Mesendoderm (in vitro differentiated cells): ENCODE measurements around the gene MGMT.

Experiments
- DNase-seq: peaks from one replicate; pipeline ENCODE4 v3.0.0; 2013
- H2AK5ac ChIP-seq: 2 replicates; pipeline ENCODE4 v1.6.1; 2013; ENCODE audit warnings: low read length, inconsistent platforms
- H2BK120ac ChIP-seq: 2 replicates; pipeline ENCODE4 v1.6.1; 2013; ENCODE audit warnings: low read depth, mild to moderate bottlenecking, low read length, moderate library complexity, mixed read lengths
- H2BK15ac ChIP-seq: replicated peaks from 2 replicates; pipeline ENCODE4 v1.6.1; 2013; ENCODE audit warnings: low read depth, mild to moderate bottlenecking, moderate library complexity
- H2BK5ac ChIP-seq: 2 replicates; pipeline ENCODE4 v1.6.1; 2013; ENCODE audit warnings: low read length, inconsistent platforms
- H3K18ac ChIP-seq: 2 replicates; pipeline ENCODE4 v1.6.1; 2013; ENCODE audit warnings: mild to moderate bottlenecking, low read length, mixed read lengths
- H3K23ac ChIP-seq: one replicate; pipeline ENCODE4 v1.6.1; 2013; ENCODE audit warnings: low read length
- H3K27ac ChIP-seq: 2 replicates; pipeline ENCODE4 v1.5.1; 2013; ENCODE audit warnings: low read depth, mild to moderate bottlenecking, inconsistent platforms, low read length, moderate library complexity
- H3K27me3 ChIP-seq: 2 replicates; pipeline ENCODE4 v1.6.1; 2013; ENCODE audit warnings: low read length, control low read depth, mild to moderate bottlenecking, inconsistent platforms; ENCODE audit not compliant: insufficient read depth, poor library complexity
- H3K36me3 ChIP-seq: 2 replicates; pipeline ENCODE4 v1.6.1; 2013; ENCODE audit warnings: low read length, inconsistent platforms; ENCODE audit not compliant: control insufficient read depth, insufficient read depth
- H3K4ac ChIP-seq: one replicate; pipeline ENCODE4 v1.6.1; 2013; ENCODE audit warnings: low read depth, mild to moderate bottlenecking, low read length, moderate library complexity
- H3K4me1 ChIP-seq: 2 replicates; pipeline ENCODE4 v1.6.1; 2013; ENCODE audit warnings: low read depth, low read length, inconsistent platforms; ENCODE audit not compliant: control insufficient read depth
- H3K4me2 ChIP-seq: 2 replicates; pipeline ENCODE4 v1.6.1; 2013; ENCODE audit warnings: low read length
- H3K4me3 ChIP-seq: 2 replicates; pipeline ENCODE4 v1.5.1; 2013; ENCODE audit warnings: mild to moderate bottlenecking, low read length
- H3K56ac ChIP-seq: one replicate; pipeline ENCODE4 v1.6.1; 2013; ENCODE audit warnings: low read length
- H3K79me1 ChIP-seq: 2 replicates; pipeline ENCODE4 v1.6.1; 2013; ENCODE audit warnings: low read length, inconsistent platforms
- H3K79me2 ChIP-seq: 2 replicates; pipeline ENCODE4 v1.6.1; 2013; ENCODE audit warnings: mild to moderate bottlenecking, low read length; ENCODE audit not compliant: control insufficient read depth, insufficient read depth
- H3K9ac ChIP-seq: 2 replicates; pipeline ENCODE4 v1.6.1; 2013; ENCODE audit warnings: low read length, inconsistent platforms
- H4K5ac ChIP-seq: one replicate; pipeline ENCODE4 v1.6.1; 2013; ENCODE audit warnings: low read length
- H4K8ac ChIP-seq: one replicate; pipeline ENCODE4 v1.6.1; 2013; ENCODE audit warnings: low read depth, mild to moderate bottlenecking, control low read depth, low read length, moderate library complexity
- WGBS: extraction: QIAGEN DNeasy Blood & Tissue Kit; methylation state at CpG from one replicate; pipeline ENCODE4 v1.1.7; 2013; ENCODE audit warnings: low lambda C conversion rate, missing lambda C conversion rate; ENCODE audit not compliant: insufficient coverage; ENCODE audit errors: extremely low coverage; 5-methylcytosine and 5-hydroxymethylcytosine counted together

The MGMT gene

DNA sequence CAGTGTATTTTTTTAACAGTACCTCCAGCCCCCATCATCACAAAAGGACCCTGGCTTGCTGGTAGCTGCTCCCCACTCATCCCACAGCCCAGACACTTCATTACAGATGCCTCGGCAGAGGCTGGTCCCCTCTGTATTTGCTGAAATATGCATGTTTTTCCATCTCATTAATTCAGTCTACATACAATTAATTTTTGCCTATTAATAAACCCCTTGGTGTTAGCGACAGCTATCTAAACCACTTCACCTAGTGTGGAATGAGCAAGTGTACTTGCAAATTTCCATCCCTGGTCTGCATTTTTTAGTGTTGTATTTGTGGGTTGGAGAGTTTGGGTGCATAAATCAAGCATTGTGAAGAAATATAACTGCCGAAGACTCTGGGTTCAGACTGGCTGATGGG is 216.9 kb downstream of the MGMT start:
- no peak overlapping the region for H2BK15ac ChIP-seq
- no peak overlapping the region for H4K5ac ChIP-seq
- no peaks in the 10 kb centered on the region for H3K79me2 ChIP-seq
- no peaks in the 10 kb centered on the region for H3K36me3 ChIP-seq
- no peak overlapping the region for H3K4ac ChIP-seq
- H3K23ac ChIP-seq, result no peak overlapping the region
- no peak overlapping the region for H2BK120ac ChIP-seq
- H2BK5ac ChIP-seq, result no peak overlapping the region
- no CpG with 5 or more reads among the region's 3 CpGs for WGBS
- H3K56ac ChIP-seq, result no peak overlapping the region
- no peak overlapping the region for H3K27ac ChIP-seq
- DNase-seq, result no peak
- H4K8ac ChIP-seq, result no peak overlapping the region
- no peaks in the 10 kb centered on the region for H3K79me1 ChIP-seq
- no peak overlapping the region for H2AK5ac ChIP-seq
- H3K18ac ChIP-seq, result no peak overlapping the region
- H3K4me1 ChIP-seq, result no peaks in the 10 kb centered on the region
- H3K27me3 ChIP-seq, result no peaks in the 10 kb centered on the region
- no peak overlapping the region for H3K4me3 ChIP-seq
- H3K4me2 ChIP-seq, result no peak overlapping the region
- no peak overlapping the region for H3K9ac ChIP-seq

DNA sequence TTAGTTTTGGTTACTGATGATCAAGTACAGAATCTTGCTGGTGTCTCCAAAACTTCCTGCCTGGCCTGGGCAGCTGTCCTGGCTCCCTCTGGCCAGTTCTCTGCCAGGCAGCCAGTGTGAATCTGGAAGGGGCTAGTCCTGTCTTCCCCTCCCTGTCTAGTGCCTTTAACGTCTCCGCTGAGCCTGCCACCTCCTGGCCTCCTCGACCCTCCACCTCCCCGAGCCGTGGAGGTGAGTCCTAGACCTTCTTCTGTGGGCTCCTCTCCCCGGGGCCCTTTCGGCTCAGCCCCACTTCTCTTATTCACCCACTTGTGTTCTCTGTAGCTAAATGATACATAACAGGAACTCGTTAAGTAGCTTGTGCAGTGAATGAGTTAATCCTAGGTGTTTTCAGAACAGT is 218.2 kb downstream of the MGMT start:
- H2AK5ac ChIP-seq, result no peak overlapping the region
- H2BK15ac ChIP-seq, result no peak overlapping the region
- no peak overlapping the region for H3K4me3 ChIP-seq
- no peak overlapping the region for H3K4me2 ChIP-seq
- H4K8ac ChIP-seq, result no peak overlapping the region
- H3K4ac ChIP-seq, result no peak overlapping the region
- no peak overlapping the region for H4K5ac ChIP-seq
- no peak overlapping the region for H3K23ac ChIP-seq
- H3K79me2 ChIP-seq, result no peaks in the 10 kb centered on the region
- H3K18ac ChIP-seq, result no peak overlapping the region
- no peak overlapping the region for H3K9ac ChIP-seq
- no peak overlapping the region for H2BK5ac ChIP-seq
- H2BK120ac ChIP-seq, result no peak overlapping the region
- DNase-seq, result no peak
- H3K79me1 ChIP-seq, result no peaks in the 10 kb centered on the region
- WGBS, result no CpG with 5 or more reads among the region's 8 CpGs
- H3K27ac ChIP-seq, result no peak overlapping the region
- H3K36me3 ChIP-seq, result no peaks in the 10 kb centered on the region
- no peaks in the 10 kb centered on the region for H3K4me1 ChIP-seq
- H3K56ac ChIP-seq, result no peak overlapping the region
- H3K27me3 ChIP-seq, result no peaks in the 10 kb centered on the region

- WGBS, result no CpG with 5 or more reads among the region's 4 CpGs
- Histone ChIP-seq H2BK15ac (no peak overlapping the region), H3K56ac (no peak overlapping the region), H3K4ac (no peak overlapping the region), H3K23ac (no peak overlapping the region), H4K5ac (no peak overlapping the region), H3K4me2 (no peak overlapping the region), H2BK5ac (no peak overlapping the region), H3K79me1 (no peaks in the 10 kb centered on the region), H3K4me3 (no peak overlapping the region), H3K27me3 (no peaks in the 10 kb centered on the region), H2BK120ac (no peak overlapping the region), H3K18ac (no peak overlapping the region), H3K79me2 (no peaks in the 10 kb centered on the region), H4K8ac (no peak overlapping the region), H3K9ac (no peak overlapping the region), H3K36me3 (no peaks in the 10 kb centered on the region), H3K4me1 (no peaks in the 10 kb centered on the region), H2AK5ac (no peak overlapping the region), H3K27ac (no peak overlapping the region)
- no peak for DNase-seq
Observed at GRCh38 chr10:129689671-129690071, 222.6 kb downstream of the MGMT start.

DNA sequence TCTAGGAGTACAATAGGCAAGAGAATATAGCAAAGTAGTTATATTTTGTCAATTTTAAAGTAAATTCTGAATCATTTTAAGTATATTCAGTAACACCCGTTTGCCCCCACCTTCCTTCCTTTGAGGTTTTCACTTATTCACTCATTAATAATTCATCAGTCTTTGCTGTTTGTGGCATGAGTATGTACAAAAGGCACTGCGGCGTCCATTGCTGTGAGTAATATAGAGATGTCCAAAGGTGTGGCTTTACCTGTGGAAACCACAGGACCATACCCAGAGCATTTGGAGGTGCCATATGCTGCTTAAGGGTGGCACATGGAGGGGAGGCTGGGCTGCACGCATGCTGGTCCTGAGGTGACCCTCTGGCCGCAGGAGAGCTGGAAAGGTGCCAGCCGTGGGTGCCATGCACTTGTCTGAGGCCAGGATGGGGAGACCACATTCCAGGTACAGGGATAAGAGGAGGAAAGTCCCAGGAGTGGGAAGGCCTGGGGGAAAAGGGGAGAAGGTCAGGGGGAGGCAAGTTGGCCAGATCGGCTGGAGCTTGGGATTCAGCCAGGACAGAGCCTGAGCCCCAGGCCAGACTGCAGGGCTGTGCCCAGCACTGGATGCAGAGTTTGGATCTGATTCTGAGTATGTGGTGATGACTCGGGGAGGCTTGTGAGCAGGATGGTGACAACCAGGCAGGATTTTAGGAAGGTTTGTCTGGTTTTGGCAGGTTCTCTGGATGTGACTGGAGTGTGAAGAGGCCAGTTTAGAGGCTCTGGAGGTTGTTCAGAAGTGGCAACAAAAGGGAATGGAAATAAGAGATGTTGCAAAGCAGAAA is 223.4 kb downstream of the MGMT start:
- H3K23ac ChIP-seq, result no peak overlapping the region
- no peak overlapping the region for H3K4me2 ChIP-seq
- no peak overlapping the region for H4K5ac ChIP-seq
- H2BK120ac ChIP-seq, result no peak overlapping the region
- no peaks in the 10 kb centered on the region for H3K36me3 ChIP-seq
- no peak overlapping the region for H3K4me3 ChIP-seq
- no peaks in the 10 kb centered on the region for H3K79me2 ChIP-seq
- H3K4ac ChIP-seq, result no peak overlapping the region
- H3K56ac ChIP-seq, result no peak overlapping the region
- no peak overlapping the region for H3K9ac ChIP-seq
- H3K18ac ChIP-seq, result no peak overlapping the region
- no peaks in the 10 kb centered on the region for H3K4me1 ChIP-seq
- H3K27me3 ChIP-seq, result no peaks in the 10 kb centered on the region
- H4K8ac ChIP-seq, result no peak overlapping the region
- no CpG with 5 or more reads among the region's 8 CpGs for WGBS
- no peak overlapping the region for H2BK5ac ChIP-seq
- no peaks in the 10 kb centered on the region for H3K79me1 ChIP-seq
- DNase-seq, result no peak
- no peak overlapping the region for H3K27ac ChIP-seq
- H2AK5ac ChIP-seq, result no peak overlapping the region
- no peak overlapping the region for H2BK15ac ChIP-seq

- no peak overlapping the region for H3K23ac ChIP-seq
- no peaks in the 10 kb centered on the region for H3K79me2 ChIP-seq
- H3K9ac ChIP-seq, result no peak overlapping the region
- H3K56ac ChIP-seq, result no peak overlapping the region
- H3K27ac ChIP-seq, result no peak overlapping the region
- no peak overlapping the region for H2BK15ac ChIP-seq
- no peak overlapping the region for H3K4ac ChIP-seq
- H2AK5ac ChIP-seq, result no peak overlapping the region
- H3K18ac ChIP-seq, result no peak overlapping the region
- H2BK120ac ChIP-seq, result no peak overlapping the region
- WGBS, result no CpG with 5 or more reads among the region's 8 CpGs
- H3K4me3 ChIP-seq, result no peak overlapping the region
- DNase-seq, result no peak
- H4K8ac ChIP-seq, result no peak overlapping the region
- H3K4me2 ChIP-seq, result no peak overlapping the region
- H3K79me1 ChIP-seq, result no peaks in the 10 kb centered on the region
- no peaks in the 10 kb centered on the region for H3K4me1 ChIP-seq
- no peak overlapping the region for H4K5ac ChIP-seq
- H2BK5ac ChIP-seq, result no peak overlapping the region
- no peaks in the 10 kb centered on the region for H3K27me3 ChIP-seq
- H3K36me3 ChIP-seq, result no peaks in the 10 kb centered on the region
Observed at GRCh38 chr10:129692695-129693094, 225.7 kb downstream of the MGMT start.

GRCh38 chr10:129693382-129693781 is 226.3 kb downstream of the MGMT start:
- Histone ChIP-seq H3K23ac (no peak overlapping the region), H2BK15ac (no peak overlapping the region), H3K79me1 (no peaks in the 10 kb centered on the region), H3K79me2 (no peaks in the 10 kb centered on the region), H3K4me3 (no peak overlapping the region), H3K27me3 (no peaks in the 10 kb centered on the region), H3K27ac (no peak overlapping the region), H3K56ac (no peak overlapping the region), H3K4ac (no peak overlapping the region), H4K8ac (no peak overlapping the region), H3K9ac (no peak overlapping the region), H2AK5ac (no peak overlapping the region), H3K4me1 (no peaks in the 10 kb centered on the region), H3K18ac (no peak overlapping the region), H4K5ac (no peak overlapping the region), H2BK5ac (no peak overlapping the region), H2BK120ac (no peak overlapping the region), H3K36me3 (no peaks in the 10 kb centered on the region), H3K4me2 (no peak overlapping the region)
- WGBS, result no CpG with 5 or more reads among the region's 11 CpGs
- no peak for DNase-seq
